AG04450 (cell line): ENCODE measurements around the gene TSNAXIP1. TPM values are rescaled to one million over a fixed set of nuclear protein-coding genes. Genes with fewer than 3 reads are reported as not detected.

Experiments used
- CTCF ChIA-PET: fragments of 300-600, 350-600 bp; formaldehyde crosslinking; extraction: SDS; loops from one replicate; lab custom pipeline; 2022; ENCODE audit warnings: antibody characterized with exemption, inconsistent platforms; lab: Charles Lee
- POLR2A ChIA-PET: fragments of 350-600 bp; formaldehyde crosslinking; extraction: SDS; loops from one replicate; lab custom pipeline; 2021; ENCODE audit warnings: antibody characterized with exemption, inconsistent platforms; lab: Yijun Ruan, JAX
- DNase-seq: peaks from one replicate; pipeline ENCODE4 v3.0.0-alpha.2; 2011; ENCODE audit warnings: low read depth, low spot score
- H3K27ac ChIP-seq: one replicate; pipeline ENCODE4 v1.5.1; 2012; ENCODE audit warnings: low read depth, low read length, control low read depth
- H3K27me3 ChIP-seq: one replicate; pipeline ENCODE4 v1.6.0; 2012; ENCODE audit warnings: low read length; ENCODE audit not compliant: control insufficient read depth, insufficient read depth
- H3K4me3 ChIP-seq: 2 replicates; pipeline ENCODE4 v1.5.1; 2011; ENCODE audit warnings: mild to moderate bottlenecking, low read depth, low read length, control low read depth
- H3K9me3 ChIP-seq: 2 replicates; pipeline ENCODE4 v1.5.1; 2012; ENCODE audit warnings: low read length; ENCODE audit not compliant: control insufficient read depth, insufficient read depth
- CTCF ChIP-seq: IDR thresholded peaks from 2 replicates; pipeline ENCODE4 v1.5.1; 2011; ENCODE audit warnings: low read depth, low read length, control low read depth, inconsistent platforms
- polyA plus RNA-seq: library from polyadenylated mRNA; depleted of rRNA; stranded (reverse); fragments of >200 nt; gene quantifications from 2 replicates; pipeline ENCODE4 v1.2.3, GENCODE V29; 2011

The TSNAXIP1 gene
- polyA plus RNA-seq, 1 experiment: 0.92 TPM

- DNase-seq: no peak
- POLR2A ChIA-PET: no interaction called here
- Histone ChIP-seq H3K9me3 (no peaks in the 10 kb centered on the region; the same call in 1 of the 2 replicates), H3K27ac (no peak overlapping the region), H3K4me3 (no peak overlapping the region), H3K27me3 (no peaks in the 10 kb centered on the region)
- TF ChIP-seq CTCF: no peak
- CTCF ChIA-PET: no interaction called here
These were observed 32.2 kb upstream of the TSNAXIP1 start for GRCh38 chr16:67774457-67774853.

DNA sequence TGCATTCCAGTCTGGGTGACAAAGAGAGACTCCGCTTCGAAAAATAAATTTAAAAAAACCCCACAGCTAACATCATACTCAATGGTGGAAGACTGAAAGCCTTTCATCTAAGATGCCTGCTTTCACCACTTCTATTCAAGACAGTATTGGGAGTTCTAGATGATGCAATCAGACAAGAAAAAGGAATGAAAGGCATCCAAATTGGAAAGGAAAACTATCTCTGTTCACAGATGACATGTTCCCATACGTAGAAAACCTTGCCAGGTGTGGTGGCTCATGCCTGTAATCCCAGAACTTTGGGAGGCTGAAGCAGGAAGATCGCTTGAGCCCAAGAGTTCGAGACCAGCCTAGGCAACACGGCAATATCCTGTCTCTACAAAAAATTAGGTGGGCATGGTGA is 31.4 kb upstream of the TSNAXIP1 start:
- POLR2A ChIA-PET: no interaction called here
- DNase-seq: no peak
- Histone ChIP-seq H3K9me3 (no peaks in the 10 kb centered on the region; the same call in 1 of the 2 replicates), H3K27ac (no peak overlapping the region), H3K4me3 (no peak overlapping the region), H3K27me3 (no peaks in the 10 kb centered on the region)
- no peak for TF ChIP-seq CTCF
- CTCF ChIA-PET: interaction anchor here (1.2 to 1.4 kb wide), 2 partner anchors 41 to 103 kb away, joined by 3 to 5 read pairs; no protein-coding TSS in a partner anchor

GRCh38 chr16:67779256-67780014 is 27.3 kb upstream of the TSNAXIP1 start:
- H3K9me3 ChIP-seq: no peaks in the 10 kb centered on the region; the same call in 1 of the 2 replicates
- no peak overlapping the region for H3K27ac ChIP-seq
- H3K4me3 ChIP-seq: no peak overlapping the region
- ChIA-PET POLR2A (interaction anchor here (0.6 kb wide), 1 partner anchor 147 kb away, joined by 3 read pairs; no protein-coding TSS in a partner anchor), CTCF (interaction anchor here (0.6 kb wide), 1 partner anchor 99 kb away, joined by 3 read pairs; no protein-coding TSS in a partner anchor)
- no peak for TF ChIP-seq CTCF
- no peak for DNase-seq
- H3K27me3 ChIP-seq: no peaks in the 10 kb centered on the region

- DNase-seq: no peak
- Histone ChIP-seq H3K27ac (no peak overlapping the region), H3K27me3 (no peaks in the 10 kb centered on the region), H3K4me3 (no peak overlapping the region), H3K9me3 (no peaks in the 10 kb centered on the region)
- POLR2A ChIA-PET: no interaction called here
- no peak for TF ChIP-seq CTCF
- CTCF ChIA-PET: interaction anchor here (1.5 kb wide), 1 partner anchor 35 kb away, joined by 5 read pairs; no protein-coding TSS in a partner anchor
These were observed 25.7 kb upstream of the TSNAXIP1 start for GRCh38 chr16:67780847-67781564.

DNA sequence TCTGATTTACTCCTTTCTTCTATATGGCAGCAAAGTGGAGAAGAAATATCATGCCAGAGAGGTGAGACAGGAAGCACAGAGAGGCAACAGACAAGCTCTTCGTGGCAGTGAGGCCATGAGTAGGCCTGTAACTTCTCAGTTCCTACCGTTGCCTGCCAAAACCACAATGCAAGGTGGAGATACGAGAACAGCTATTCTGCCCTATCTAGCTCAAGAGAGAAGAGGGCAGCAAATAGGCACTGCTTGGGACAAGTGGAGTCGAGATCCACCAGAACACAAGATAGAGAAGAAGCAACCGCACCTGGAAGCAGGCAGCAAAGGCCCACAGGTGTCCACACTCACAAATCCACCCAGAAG is 25.1 kb upstream of the TSNAXIP1 start:
- H3K27me3 ChIP-seq: no peaks in the 10 kb centered on the region
- TF ChIP-seq CTCF: no peak
- POLR2A ChIA-PET: no interaction called here
- no peak overlapping the region for H3K27ac ChIP-seq
- DNase-seq: no peak
- H3K9me3 ChIP-seq: no peaks in the 10 kb centered on the region
- no peak overlapping the region for H3K4me3 ChIP-seq
- CTCF ChIA-PET: interaction anchor here (1.5 kb wide), 1 partner anchor 35 kb away, joined by 5 read pairs; no protein-coding TSS in a partner anchor
